GM19467 (cell line): ENCODE measurements around the gene ESRRB.
A peak's percentile ranks its signal among the peaks of the same experiment; 100 is the strongest.

ENCODE experiments used
- ATAC-seq: cut with Tn5 transposase; IDR thresholded peaks from one replicate; pipeline ENCODE4 v1.9.1; 2021; ENCODE audit warnings: mild to moderate bottlenecking, moderate library complexity; ENCODE audit not compliant: unreplicated experiment

ESRRB gene

DNA sequence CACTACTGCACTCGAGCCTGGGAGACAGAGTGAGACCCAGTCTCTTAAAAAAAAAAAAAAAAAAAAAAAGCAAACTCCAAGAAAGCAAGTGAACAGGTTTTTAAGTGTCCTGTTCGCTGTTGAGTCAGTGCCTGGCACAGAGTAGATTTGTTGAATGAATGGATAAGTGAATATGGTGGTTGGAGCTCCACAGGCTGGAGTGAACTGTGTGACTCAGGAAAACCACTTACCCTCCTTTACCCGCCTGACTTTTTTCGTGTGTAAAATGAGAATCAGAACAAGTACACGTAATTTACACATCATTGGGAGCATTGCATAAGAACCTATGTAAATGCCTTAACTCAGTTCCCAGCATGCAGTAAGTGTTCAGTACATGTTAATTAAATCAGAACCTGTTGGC lies 24.0 kb upstream of the ESRRB start:
- ATAC-seq, result no peak

DNA sequence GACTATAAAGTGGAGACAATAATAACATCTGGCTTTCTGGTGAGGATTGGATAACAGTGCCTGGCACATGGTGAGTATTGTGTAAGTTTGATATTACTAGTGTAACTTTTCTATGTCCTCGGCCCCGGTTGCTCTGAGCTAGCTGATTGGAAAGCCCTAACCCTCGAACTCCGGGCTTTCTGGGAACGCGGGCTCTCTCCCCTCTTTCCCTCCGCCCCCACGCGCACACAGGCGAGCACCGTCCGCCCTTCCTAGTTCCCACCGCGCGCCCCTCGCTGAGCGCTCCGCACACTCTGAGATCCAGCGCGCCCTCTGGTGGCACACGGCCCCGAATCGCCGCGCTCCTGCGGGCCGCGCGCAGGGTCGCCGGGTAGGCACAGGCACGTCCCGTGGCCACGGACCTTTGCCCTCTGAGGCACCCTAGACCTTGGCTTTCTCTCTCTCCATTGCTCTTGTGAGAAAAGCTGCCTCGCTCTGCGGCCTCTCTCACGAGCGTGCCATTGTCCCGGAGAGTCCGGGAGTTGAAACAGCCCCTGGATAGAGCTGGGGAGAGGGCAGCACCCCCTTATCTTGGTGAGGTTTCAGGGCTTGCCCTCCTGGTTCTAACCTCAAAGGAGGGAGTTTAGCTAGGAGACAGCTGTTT lies 23.2 kb upstream of the ESRRB start:
- ATAC-seq, result peak; percentile 56

DNA sequence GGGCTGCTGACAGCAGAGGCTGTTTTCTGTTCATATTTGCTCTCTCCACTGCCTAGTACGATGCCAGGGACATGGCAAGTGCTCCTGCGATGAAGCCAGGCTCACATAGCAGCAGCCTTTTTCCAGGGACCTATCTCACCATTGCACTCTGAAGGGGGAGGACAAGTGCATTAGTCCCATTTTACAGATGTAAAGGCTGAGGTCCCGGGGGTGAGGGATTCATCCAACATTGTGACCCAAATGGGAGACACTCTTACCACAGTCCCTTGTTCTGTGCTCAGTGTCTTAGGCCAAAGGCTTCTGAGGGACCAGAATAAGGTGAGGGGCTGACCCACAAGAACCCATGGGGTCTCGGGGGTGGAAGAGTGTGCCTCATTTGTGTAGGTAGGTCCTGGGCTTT lies 21.6 kb upstream of the ESRRB start:
- no peak for ATAC-seq

DNA sequence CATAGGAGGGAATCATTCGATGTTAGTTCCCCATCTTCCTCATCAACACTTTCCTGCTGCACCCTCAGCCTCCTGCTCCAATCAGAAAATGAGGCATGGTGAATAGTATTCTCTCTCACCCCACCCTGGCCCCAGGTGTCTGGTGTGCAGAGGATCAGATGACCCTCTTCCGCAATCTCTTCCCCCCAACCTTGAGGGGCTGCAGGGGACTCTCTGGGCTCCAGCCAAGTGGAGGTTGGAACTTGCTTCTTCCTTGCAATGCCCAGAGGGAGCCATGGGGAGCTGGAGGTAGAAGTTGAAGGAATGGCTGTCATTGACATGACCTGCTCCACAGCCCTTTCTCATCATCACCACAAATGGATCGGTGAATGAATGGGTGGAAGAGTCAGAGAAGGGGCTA lies 20.2 kb upstream of the ESRRB start:
- ATAC-seq, result no peak

DNA sequence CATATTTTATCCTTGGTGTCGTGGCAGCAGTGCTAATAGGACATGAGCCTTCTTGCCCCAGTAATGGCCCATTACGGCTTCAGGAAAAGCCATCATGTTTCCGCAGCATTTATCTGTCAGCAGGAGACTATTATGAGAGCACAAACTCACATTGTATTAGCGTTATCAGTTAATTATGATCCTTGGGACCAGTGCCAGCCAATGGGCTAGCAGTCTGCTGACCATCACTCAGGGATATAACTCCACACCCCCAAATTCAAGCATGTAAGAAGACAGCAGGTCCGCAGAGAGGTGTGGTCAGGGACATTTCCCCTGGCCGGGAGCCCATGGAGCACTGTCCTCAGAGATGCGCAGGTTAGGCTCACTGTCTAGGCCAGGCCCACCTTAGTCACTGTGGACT lies 4.9 kb upstream of the ESRRB start:
- no peak for ATAC-seq

DNA sequence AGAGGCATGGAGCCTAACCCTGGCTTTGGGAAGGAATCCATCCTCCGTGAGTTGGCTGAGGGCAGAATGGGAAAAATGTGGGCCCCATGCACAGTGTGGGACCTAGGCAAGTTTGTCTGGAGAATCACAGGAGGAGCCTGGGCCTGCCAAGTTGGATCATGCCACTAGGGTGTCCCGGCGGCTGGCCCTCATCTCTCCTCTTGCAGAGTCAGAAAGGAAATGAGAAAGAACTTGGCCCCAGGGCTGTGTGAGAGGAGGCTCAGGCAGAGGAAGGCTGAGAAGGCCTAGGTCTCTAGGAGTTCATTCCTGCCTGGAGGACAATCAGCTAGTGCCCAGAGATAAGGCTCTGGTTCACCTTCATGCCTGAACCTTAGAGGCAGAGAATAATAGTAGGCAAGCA lies 2.5 kb upstream of the ESRRB start:
- ATAC-seq, result no peak

DNA sequence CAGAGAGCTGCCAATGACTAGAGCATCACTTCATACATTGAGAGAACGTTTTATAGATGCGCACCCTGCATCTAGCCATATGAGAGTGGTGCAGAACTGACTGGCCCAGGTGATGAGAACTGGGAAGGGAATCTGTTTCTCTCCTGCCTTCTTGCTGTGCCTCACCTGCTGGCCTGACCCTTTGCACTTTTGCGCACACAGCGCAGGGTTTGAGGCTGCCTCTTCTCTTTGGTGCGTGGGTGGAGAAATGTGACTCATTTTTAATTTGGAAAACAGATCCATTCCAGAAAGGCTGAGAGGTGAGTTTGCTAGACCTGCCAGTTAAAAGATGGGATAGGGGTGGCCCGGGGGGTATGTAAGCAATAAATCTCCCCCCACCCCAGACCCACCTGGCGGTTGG lies 453 bp upstream of the ESRRB start:
- ATAC-seq, result no peak

DNA sequence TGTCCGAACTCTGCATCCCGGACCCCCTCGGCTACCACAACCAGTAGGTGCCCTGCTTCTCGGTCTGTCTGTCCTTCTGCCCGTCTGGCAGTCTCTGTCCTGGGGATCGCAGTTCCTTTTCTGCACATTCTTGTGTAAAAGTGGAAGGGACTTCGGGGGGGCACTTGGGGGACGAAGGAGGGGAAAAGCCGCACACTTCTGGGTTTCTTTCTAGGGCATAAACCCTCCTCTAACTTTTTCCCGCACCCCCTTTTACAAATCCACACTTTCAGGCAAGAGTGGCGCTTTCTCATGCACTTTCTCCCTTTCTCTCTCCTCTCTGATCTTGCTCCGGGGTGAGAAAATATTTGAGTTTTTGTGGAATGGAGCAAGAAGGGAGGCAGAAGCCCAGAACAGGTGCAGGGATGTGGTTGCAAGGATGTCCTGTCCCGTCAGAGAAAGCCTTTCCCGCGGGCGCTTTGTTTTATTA lies 506 bp downstream of the ESRRB start:
- no peak for ATAC-seq

DNA sequence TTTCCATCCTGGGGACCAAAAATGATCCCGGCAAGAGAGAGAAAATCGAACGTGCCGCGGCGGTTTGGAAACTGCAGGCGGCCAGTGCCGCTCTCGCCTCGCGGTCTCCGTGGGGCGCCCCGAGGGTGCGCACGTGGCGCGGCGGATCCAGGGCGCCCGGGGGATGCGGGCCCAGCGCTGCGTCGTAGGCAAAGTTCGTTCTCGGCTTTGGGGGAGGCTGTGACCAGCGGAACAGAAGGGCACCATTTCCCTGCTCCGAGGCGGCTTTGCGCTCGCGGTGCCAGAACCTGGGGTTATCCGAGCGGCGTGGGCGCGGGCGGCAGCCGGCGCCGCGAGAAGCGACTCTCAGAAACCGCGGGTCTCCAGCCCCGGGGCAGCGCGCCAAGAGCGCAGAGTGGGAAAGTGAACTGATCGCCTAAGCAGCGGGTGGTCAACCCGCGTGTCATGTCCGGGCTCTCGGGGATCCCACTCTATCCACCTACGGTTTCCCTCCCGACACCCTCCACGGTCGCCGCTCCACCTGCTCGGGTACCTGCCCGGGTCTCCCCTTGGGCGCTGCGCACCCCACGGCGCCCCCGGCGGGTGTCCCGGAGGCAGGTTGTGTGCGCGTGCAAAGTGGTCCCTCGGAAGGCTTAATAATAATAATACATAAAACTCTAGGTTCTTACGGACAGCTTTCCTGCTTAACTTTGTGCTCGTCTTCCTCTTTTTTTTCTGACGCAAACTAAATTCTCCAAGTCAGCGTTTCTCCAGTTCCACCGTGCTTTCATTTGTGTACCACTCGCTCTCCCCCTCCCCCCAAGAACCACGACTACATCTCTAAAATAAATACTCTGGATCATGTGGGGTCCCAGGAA lies 1.2 kb downstream of the ESRRB start:
- ATAC-seq, result no peak

DNA sequence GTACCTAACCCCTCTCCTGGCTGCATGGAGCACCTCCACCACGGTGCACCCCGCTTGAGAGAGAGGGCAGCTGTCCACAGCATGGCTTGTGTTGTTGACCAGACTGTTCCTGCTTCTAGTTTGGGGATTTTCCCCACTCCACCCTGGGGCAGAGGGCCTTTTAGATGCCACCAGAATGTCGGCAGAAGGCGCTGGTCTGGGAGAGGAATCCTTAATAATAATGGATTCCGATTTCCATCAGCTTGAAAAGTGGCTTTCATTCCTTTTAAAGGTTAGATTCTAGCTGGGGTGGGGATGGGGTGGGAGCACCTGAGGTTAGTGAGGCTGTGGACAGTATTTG lies 1.8 kb downstream of the ESRRB start:
- no peak for ATAC-seq

DNA sequence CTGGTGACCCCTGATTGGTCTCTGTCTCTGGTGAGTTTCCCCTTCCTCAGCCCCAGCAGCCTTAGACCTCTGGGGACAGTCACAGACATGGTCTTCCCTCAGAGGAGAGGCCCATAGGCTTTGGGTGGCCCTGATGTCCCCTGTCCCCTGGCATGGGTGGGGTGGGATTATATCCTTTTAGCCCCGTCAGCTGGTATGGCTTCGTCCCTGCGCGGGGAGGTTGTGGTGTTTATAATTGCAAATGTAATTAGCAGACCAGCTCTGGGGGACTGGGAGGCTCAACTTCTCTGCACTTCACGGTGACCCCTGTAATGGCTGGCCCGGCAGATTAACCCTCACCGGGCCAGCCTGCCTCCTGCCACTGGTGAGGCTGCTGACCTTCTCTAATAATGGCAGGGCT lies 5.1 kb downstream of the ESRRB start:
- ATAC-seq, result no peak

DNA sequence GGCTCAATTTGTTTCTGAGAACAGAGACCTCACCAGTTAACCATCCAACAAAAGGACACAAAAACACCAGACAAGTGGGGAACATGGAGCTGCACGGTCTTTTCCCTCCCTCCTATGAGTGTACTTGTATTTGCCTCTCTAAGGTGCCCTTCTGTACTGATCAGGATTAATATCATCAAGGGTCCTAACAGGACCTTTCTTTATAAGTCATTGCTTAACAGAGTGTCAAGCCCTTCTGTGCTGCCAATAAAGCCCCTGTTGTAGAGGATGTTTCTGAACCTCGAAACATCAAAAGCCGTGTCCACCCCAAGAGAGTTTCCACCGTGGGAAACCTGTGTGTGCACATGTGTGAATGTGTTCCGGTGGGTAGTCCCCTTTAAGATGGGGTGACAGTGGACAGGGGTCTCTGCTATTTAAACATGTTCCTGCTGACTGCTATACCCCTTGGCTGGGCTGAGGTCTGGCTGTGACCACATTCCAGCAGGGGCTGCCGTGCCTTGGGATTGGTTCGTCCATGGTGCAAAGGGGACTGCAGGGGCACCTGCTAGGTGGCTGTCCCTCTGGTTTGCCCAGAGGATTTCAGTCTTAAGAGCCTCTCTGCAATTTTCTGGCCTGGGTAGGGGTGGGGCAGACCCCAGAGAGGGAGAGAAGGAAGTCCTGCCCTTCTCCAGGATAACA lies 6.0 kb downstream of the ESRRB start:
- ATAC-seq, result no peak

DNA sequence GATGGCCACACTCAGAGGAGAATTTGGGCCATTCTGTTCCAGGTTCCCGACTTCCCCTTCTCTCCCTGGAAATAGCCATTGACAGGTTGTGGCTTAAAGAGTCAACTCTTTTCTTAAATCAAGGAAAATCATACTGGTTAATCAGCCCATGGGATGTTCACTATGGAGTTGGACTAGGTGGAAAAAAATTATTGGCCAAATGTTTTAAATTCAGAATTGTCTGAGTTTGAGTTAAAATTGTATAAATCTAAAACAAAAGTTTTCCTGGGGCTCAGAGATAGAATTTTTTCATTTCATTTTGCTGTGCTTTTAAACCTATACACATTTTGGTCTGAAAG lies 6.5 kb downstream of the ESRRB start:
- no peak for ATAC-seq

DNA sequence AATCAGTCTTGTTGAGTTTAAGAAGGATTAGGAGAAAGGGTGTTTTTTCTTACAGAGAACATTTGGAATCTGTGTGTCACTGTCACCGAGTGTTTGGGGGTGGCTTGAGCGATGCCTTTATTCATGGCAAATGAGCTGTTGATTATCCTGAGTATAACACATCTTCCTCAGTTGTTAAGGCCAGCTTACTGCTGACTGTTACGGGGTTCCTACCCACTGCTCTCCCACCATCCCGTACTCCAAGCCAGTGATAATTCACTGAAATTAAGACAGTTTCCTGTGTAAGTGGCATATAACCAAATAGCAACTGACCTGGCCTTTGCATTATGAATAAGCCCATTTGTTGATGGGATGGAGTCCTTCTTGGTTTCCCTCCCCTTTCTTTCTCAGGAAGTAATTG lies 9.5 kb downstream of the ESRRB start:
- no peak for ATAC-seq

DNA sequence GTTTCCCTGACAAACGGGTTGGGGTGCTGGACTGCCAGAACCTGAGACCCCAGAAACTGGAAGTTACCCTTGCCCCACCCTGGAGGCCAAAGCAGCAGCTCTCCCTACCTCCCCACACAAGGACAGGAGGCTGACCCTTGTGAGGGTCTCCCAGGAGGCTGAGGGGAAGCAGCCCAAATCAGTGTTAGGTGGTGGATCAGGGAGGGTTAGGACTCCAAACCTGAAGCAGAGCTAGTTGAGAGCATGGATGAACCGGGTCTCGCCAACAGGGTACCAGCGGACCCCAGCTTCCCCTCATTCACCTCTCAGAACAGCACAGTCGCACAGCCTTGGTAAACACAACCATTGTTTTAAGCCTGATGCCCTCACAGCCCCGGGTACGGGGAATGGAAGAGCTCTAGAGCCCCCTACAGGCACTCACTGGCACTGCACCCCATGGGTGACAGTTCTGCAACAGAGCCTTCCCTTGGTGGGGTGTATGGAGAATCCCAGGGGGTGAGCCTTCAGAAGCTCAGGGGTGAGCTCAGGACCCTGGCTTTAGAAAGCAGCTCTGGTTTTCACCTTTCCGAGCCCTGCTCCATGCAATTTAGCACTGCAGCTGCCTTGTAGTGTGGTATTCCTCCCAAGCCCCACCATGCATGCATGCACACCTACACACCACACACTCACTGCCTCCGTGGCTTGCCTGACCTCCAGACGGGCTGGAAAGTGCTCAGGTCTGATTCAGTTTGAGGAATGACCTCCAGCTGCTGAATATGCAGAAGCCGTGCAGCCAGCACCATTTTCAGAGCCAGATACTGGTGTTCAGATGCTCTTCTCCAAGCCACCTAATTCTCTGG lies 11.2 kb downstream of the ESRRB start:
- ATAC-seq, result no peak

DNA sequence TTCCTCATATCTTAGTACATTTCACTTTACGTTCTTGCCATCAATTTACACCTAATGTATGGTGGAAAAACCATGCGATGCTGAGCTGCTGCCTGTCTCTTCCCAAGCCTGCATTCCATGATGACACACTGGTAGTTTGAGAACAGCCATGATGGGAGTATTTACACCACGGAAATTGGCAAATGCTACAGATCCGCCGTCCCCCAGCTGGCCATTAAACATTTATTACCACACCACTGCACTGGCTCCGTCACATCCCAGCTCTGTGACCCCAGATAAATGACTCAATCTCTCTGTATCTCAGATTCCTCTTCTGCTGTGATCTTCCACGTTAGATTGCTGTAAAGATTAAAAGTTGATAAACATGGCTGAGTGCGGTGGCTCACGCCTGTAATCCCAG lies 13.9 kb downstream of the ESRRB start:
- ATAC-seq, result no peak

DNA sequence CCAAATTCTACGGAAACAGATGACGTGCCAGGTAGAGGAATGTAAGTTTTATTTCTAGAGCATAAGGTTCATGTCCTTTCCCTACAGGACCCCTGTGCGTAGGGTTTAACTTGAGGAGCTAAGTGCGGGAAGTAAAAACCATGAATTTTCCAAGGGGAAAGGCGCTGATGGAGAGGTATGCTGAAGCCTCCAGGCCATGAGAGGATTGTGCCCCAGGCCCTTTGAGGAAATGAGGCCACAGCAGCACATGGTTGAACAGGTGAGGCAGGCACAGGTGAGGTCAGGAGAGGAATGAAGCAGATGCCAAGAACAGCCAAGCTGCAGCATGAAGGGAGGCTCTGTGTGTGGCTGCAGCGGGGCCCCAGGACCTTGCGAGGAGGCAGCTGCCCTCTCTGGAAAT lies 14.7 kb downstream of the ESRRB start:
- ATAC-seq, result no peak

DNA sequence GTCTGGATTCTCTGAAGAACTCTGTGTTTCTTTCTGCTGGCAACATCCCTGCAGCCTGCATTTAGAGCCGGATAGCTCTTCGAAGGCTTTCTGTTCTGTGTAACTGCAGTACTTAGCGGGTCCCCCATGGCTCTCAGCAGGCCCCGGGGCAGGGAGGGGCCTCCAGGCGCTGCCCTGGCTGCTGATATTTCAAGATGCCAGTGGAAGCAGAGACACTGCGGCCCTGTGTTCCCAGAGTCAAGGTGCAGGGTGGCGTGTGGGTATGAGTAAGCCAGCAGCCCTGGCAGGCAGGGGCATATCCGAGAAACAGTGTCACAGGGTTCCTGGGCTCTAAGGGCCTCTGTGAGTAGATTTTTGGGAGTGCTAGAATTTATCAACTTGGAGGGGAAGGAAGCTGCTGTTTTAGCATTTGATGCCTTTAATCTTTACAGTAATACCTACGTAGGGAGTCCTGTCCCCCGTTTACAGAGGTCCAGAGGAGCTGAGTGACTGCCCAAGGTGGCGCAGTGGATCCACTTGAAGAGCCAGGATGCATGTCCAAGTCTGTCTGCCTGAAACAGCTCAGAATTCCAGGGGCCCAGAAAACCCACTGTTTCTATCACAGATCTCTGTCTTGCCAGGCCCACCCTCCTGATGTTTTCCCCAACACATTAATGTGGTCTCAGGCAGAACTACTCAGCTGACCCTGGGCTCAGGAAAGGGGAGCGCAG lies 16.2 kb downstream of the ESRRB start:
- ATAC-seq, result no peak

DNA sequence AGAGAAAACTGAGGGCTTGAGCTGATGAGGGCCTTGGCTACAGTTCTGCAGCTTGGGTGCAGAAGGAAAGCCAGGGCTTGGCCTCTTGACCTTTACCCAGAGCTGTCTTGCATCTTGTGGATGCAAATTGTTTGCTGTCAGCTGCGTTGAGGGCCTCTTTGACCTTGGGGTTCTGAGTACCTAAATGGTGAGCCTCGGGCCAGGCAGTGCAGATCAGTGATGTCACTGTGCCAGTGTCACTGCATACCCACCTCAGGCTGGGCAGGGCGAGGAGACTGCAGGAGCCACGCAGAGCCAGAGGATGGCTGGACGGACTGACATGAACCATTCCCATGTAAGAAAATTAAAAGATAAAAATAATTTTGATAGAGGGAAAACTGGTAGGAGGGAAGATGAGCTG lies 18.6 kb downstream of the ESRRB start:
- ATAC-seq, result no peak

DNA sequence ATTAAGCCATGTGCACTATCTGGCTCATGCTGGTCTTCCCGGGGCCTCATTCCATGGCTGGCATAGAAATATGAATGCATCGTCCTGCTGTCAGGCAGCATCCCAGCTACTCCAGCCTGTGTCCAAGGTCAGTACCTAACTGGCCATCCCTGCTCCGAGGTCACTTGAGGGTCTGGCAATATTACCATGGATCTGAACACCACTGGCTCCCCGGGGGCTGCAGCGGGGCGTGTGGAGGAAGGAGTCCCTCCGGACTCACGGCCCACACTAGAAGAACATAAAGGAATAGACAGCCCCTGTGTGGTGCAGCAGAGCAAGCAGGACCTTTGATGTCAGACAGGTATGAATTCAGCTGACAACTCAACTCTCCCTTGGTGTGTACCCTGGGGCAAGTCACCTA lies 19.2 kb downstream of the ESRRB start:
- ATAC-seq, result no peak

DNA sequence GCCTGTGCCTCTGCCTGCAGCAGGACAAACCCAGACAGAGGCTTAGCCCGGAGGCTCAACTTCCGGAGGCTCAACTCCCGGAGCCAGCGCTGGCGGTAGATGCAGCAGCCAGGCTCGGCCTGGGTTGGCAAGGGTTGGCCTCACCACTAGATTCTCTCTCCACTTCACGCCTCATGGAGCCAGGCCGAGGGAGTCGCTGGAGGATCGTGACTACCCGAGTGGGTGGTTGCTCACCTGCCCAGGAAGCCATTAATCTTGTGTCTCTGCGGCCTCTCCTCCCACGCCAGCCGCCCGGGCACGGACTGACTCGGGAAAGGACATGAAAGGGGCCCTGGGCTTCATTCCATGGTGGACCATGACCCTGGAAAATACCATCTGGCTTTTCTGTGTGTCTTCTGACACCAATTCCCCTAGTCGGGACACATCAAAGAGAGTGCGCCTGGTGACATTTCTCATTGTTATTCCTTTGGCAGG lies 20.8 kb downstream of the ESRRB start:
- no peak for ATAC-seq
